Right lobe of liver (tissue), 6 donors: ENCODE measurements around the gene ADPRHL1. TPM values are rescaled to one million over a fixed set of nuclear protein-coding genes. Genes with fewer than 3 reads are reported as not detected.
A peak's percentile ranks its signal among the peaks of the same experiment; 100 is the strongest.

Source experiments
- ATAC-seq, 4 donors: fragments of 200-7000 bp; cut with Tn5 transposase; one replicate each; pipeline ENCODE4 v1.9.1; 2020; ENCODE audit warnings: mild to moderate bottlenecking in 4 of 4, moderate library complexity in 4 of 4
- DNase-seq, 3 donors: peaks; one replicate each; pipeline ENCODE4 v3.0.0-alpha.2; 2020
- H3K27ac ChIP-seq, 3 donors: fragments of 200-600 bp; one replicate each; pipeline ENCODE4 v1.8.0; 2022
- H3K27me3 ChIP-seq, 2 donors: fragments of 200-600 bp; one replicate each; pipeline ENCODE4 v1.8.0; 2022
- H3K36me3 ChIP-seq, 4 donors: fragments of 200-600 bp; sonication (generic) in 1 of 4; one replicate each; pipeline versions ENCODE4 v1.5.1 to v1.8.0; 2017 to 2022; ENCODE audit warnings: control low read depth in 1 of 4
- H3K4me1 ChIP-seq, 4 donors: fragments of 200-600 bp; sonication (generic) in 1 of 4; one replicate each; pipeline versions ENCODE4 v1.5.1 to v1.8.0; 2017 to 2022; ENCODE audit warnings: control low read depth in 1 of 4
- H3K4me3 ChIP-seq, 3 donors: fragments of 200-600 bp; one replicate each; pipeline ENCODE4 v1.8.0; 2022
- H3K9me3 ChIP-seq, 4 donors: fragments of 200-600 bp; sonication (generic) in 1 of 4; one replicate each; pipeline versions ENCODE4 v1.5.1 to v1.8.0; 2017 to 2022; ENCODE audit warnings: control low read depth in 1 of 4
- CTCF ChIP-seq, 4 donors: fragments of 200-600 bp in 3 of 4; fragments of 450-650 bp in 1 of 4; IDR thresholded peaks; one replicate each; pipeline versions ENCODE4 v1.5.1 to v1.8.0; 2016 to 2022; ENCODE audit warnings: antibody characterized with exemption in 4 of 4, mild to moderate bottlenecking in 2 of 4
- POLR2A ChIP-seq: fragments of 450-650 bp; IDR thresholded peaks from one replicate; pipeline ENCODE4 v1.6.1; 2017; ENCODE audit warnings: antibody characterized with exemption, mild to moderate bottlenecking
- whole genome bisulfite sequencing: methylation state at CpG from one replicate; pipeline ENCODE4 v1.1.6; 2018; ENCODE audit warnings: low coverage, low lambda C conversion rate; ENCODE audit not compliant: insufficient coverage; ENCODE audit errors: missing lambda C conversion rate; 5-methylcytosine and 5-hydroxymethylcytosine counted together
- intact Hi-C, 2 donors: fragments of 100-400 bp; cut with DNase I; formaldehyde crosslinking; loops; one replicate each; pipeline versions ENCODE4 v1.11.2 to v1.14.1; 2022
- total RNA-seq, 6 experiments: library from RNA; depleted of rRNA in 2 of 6; stranded (reverse); fragments of >200 nt in 2 of 6; fragmentation: NEBNext Ultra II Directional in 3 of 6; extraction: Animal tissue kit (Norgen Biotek cat#: 25700) in 3 of 6; gene quantifications; one replicate each; pipeline versions ENCODE4 v1.1.0 to v1.2.4, GENCODE V29; 2016 to 2023
- donor health status: DM: no; HTN: yes; CAD: no.
- donor health status: DM: no; HTN: no; CAD: no.
- donor health status: DM: no; HTN: no; CAD: no.
- donor health status: DM: no; HTN: yes; CAD: no.
- donor health status: DM: no; HTN: yes; CAD: no.

ADPRHL1 gene
- total RNA-seq, 6 experiments from 2014 or later = 0.37 to 1.7 (median 1.1) TPM

DNA sequence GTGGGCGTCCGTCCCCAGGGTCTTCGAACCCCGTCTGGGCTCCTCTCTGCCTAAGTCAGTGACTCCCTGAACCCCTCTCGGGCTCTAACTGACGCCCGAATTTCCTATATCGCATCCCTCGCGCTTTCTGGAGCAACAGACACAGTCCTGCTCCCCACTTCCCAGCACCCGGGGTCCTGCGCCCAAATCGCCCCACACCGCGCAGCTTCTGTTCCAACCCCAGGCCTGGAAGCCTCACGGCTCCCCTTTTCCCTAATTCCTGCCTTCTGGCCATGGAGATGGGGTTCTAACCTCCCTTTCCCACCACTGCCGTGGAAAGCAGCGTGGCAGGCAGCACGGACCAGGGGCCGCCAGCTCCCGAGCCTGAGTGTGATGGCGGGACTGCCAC is 87.7 kb downstream of the ADPRHL1 start:
- intact Hi-C loops = no loop called here
- no peak for DNase-seq
- TF ChIP-seq POLR2A (no peak), CTCF (IDR thresholded peaks at IDR 0.05) (no peak)
- no peaks in the 10 kb centered on the region for H3K9me3 ChIP-seq
- 93% methylated on average over 20 of the region's 22 CpGs for WGBS
- no peak overlapping the region for H3K4me3 ChIP-seq
- H3K27ac ChIP-seq = no peak overlapping the region
- H3K36me3 ChIP-seq = no peaks in the 10 kb centered on the region
- no peak for ATAC-seq
- H3K27me3 ChIP-seq = no peaks in the 10 kb centered on the region
- H3K4me1 ChIP-seq = peaks cover 0 to 23% (median 0%) of the 10 kb centered on the region in 4 donors

- DNase-seq = no peak
- peak overlapping the region in 2 of 3 donors; percentile 33 to 43 for H3K4me3 ChIP-seq
Observed at GRCh38 chr13:113364901-113365582, 88.2 kb downstream of the ADPRHL1 start.

GRCh38 chr13:113364311-113364889 is 88.9 kb downstream of the ADPRHL1 start:
- H3K27me3 ChIP-seq = no peaks in the 10 kb centered on the region
- ATAC-seq (no peak), DNase-seq (no peak)
- peaks cover 0 to 5% (median 0%) of the 10 kb centered on the region in 4 donors for H3K36me3 ChIP-seq
- WGBS = 29% methylated on average over 13 of the region's 41 CpGs
- peaks cover 0 to 28% (median 0%) of the 10 kb centered on the region in 4 donors for H3K4me1 ChIP-seq
- H3K9me3 ChIP-seq = no peaks in the 10 kb centered on the region
- intact Hi-C loops = no loop called here
- TF ChIP-seq CTCF (IDR thresholded peaks at IDR 0.05) (no peak), POLR2A (no peak)
- peak overlapping the region in 2 of 3 donors; percentile 26 to 51 for H3K27ac ChIP-seq
- peak overlapping the region in 2 of 3 donors; percentile 33 to 43 for H3K4me3 ChIP-seq

More at GRCh38 chr13:113364901-113365582, 88.2 kb downstream of the ADPRHL1 start:
- peak in 1 of 4 donors; percentile 3 for ATAC-seq
- intact Hi-C loops = no loop called here
- peak overlapping the region in 2 of 3 donors; percentile 26 to 51 for H3K27ac ChIP-seq
- no peaks in the 10 kb centered on the region for H3K9me3 ChIP-seq
- TF ChIP-seq POLR2A = no peak
- no peak for TF ChIP-seq CTCF (IDR thresholded peaks at IDR 0.05)
- peaks cover 0 to 28% (median 0%) of the 10 kb centered on the region in 4 donors for H3K4me1 ChIP-seq
- no peaks in the 10 kb centered on the region for H3K27me3 ChIP-seq
- H3K36me3 ChIP-seq = peaks cover 0 to 3% (median 0%) of the 10 kb centered on the region in 4 donors
- WGBS = 91% methylated on average over 12 of the region's 41 CpGs

DNA sequence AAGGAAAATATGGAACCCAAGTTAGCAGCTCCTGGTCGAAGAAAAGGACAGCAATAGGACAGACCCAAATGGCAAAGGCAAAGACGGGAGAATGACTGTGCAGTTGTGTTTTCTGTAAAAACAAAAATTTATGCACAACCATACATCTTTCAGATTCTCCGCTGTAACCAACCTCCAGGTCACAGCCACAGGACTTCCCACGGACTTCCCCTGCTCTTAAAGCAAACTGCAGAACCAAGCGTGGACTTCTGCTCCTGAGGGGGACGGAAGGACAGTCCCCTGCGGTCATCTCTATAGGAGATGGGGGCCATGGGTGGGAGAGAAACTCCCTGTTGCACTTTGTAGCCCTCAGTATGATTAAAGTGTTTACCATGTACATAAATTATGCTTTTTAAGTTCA is 91.9 kb downstream of the ADPRHL1 start:
- DNase-seq = no peak
- Histone ChIP-seq H3K36me3 (peaks cover 0 to 12% (median 0%) of the 10 kb centered on the region in 4 donors), H3K4me1 (peaks cover 0 to 28% (median 0%) of the 10 kb centered on the region in 4 donors), H3K9me3 (no peaks in the 10 kb centered on the region), H3K27ac (no peak overlapping the region), H3K27me3 (no peaks in the 10 kb centered on the region), H3K4me3 (no peak overlapping the region)
- intact Hi-C loops = no loop called here
- TF ChIP-seq CTCF (IDR thresholded peaks at IDR 0.05) (no peak), POLR2A (no peak)
- 50% methylated on average over 7 of the region's 7 CpGs for WGBS
- ATAC-seq = no peak
